ENCODE measurements around the gene AP3D1.

The AP3D1 gene

DNA sequence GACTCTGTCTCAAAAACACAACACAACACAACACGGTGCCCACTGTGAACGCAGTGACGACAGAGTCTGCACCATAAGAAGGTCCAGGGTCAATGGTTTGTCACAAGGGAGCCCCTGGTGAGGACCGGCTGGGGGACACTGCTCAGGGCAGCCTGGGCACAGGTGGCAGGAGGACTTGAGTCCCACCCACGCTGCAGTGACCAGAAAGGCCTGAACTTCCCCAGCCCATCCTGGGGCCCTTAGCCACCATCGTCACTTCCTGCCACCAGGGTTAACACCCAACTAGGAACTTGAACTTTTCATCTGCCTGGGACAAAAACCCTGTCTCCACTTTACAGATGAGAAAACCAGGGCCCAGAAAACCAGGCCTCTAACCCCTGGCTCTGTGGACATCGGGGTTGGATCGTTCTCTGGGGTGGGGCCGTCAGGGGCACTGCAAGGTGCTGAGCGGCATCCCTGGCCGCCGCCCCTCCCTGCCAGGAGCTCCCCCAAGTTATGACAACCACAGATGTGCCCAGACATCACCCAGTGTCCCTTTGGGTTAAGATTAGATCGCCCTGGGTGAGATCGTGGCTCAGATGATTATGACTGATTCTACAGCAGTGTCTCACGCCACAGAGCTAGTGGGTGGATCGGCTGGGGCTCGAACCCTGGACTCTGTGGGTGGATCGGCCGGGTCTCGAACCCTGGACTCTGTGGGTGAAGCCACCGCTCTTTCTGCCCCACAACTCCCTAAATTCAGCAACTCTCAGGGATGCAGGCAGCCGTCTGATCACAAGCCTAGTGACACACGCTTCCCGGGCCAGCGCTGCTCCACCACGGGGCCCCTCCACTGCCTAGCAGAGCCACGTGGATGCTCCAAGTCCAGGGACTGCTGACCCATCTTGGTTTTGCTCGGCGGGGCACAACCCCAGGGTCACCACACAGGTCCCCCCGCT is 69.2 kb downstream of the AP3D1 start:
- no peak for DNase-seq

DNA sequence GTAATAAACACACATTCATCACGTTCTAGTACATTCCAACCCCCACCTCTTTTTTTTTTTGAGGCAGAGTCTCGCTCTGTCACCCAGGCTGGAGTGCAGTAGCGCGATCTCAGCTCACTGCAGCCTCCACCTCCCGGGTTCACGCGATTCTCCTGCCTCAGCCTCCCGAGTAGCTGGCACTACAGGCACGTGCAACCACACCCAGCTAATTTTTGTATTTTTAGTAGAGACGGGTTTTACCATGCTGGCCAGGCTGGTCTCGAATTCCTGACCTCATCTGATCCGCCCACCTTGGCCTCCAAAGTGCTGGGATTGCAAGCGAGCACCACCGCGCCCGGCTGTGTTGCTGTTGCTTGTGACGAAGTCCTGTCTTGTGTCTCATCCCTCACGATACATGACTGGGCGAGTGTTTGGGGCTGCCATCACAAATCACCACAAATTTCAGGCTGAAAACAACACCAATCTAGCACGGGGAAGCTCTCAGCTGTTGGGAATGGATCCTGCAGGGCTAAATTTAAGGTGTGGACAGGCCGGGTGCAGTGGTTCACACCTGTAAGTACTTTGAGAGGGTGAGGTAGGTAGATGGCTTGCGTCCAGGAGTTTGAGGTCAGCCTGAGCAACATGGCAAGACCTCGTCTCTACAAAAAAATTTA is 70.9 kb downstream of the AP3D1 start:
- DNase-seq, result no peak

DNA sequence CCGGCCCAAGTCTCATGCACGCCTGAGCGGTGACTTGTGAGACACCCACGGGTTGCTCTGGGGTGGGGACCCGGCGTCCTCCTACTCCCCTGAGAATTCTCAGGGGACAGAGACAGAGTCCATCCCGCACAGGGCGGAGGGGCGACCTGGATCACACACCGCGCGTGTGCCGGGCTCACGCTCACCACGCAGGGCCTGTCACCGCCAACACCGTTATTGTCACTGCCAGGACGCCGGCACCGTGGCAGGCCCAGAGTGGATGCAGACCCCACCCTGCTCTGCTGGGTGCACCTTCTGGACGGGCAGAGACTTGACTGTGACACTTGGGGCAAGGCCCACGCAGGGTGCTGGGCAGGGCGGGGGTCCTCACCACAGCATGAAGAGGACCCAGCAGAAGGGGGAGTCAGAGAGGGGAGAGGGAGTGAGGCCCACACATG is 71.5 kb downstream of the AP3D1 start:
- DNase-seq, result no peak

DNA sequence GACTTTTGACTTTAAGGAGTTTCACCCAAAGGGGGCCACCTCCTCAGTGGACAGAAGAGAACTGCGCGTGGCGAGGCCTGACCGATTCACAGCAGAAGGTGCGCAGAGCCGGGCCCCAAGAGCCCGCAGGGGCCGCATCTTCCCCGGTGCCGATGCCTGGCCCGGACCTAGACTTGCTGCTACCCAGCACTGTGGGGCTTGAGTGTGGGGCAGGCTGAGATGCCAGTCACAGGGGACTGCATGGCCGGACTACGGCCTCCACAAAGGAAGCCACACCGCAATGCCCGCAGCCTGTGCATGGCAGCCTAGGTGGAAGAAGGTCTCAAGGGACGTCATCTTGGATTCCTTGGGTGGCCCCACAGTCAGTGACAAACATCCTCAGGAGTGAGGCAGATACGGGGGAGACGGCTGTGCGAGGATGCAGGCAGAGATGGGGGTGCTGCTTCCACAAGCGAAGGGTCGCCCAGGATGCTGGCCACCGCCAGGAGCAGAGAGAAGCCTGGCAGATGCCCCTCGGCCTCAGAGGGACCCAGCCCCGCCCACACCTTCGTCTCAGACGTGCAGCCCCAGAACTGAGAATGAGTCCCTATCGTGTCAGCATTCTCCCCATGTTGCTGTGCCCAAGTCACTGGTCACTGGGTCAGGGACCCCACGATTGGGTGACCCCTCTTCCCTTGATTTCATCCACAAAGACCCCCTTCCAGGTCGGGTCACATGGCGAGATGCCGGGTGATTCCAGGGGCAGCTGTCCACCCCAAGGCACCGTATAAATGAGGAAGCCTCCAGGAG is 72.1 kb downstream of the AP3D1 start:
- DNase-seq, result no peak

DNA sequence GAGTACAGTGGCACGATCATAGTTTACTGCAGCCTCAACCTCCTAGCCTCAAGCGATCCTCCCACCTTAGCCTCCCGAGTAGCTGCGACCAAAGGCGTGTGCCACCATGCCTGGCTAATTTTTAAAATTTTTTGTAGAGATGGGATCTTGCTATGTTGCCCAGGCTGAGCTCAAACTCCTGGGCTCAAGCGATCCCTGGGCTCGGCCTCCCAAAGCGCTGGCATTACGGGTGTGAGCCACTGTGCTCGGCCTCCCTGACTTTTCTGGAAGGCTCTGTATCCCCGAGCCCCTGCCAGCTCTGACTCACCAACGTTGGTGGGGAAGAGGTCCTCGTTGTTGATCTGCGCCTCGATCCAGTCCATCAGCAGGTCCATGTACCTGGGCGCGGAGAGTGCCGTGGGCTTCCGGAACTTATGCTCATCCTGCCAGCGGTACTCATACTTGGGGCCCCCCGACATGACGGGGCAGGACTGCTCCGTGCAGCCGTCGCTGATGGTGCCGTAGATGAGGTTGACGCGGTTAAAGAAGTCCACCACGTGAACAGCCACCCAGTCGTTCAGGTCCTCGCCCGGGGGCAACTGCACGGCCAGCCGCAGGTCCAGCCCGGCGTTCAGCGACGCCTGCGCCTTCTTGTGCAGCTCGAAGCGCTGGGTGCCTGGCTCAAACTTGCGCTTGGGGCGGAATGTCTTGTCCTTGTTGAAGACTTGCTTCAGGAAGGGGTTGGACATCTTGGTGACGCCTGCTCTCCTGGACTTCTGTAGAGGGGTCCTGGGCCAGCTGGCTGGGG is 73.3 kb downstream of the AP3D1 start:
- no peak for DNase-seq

DNA sequence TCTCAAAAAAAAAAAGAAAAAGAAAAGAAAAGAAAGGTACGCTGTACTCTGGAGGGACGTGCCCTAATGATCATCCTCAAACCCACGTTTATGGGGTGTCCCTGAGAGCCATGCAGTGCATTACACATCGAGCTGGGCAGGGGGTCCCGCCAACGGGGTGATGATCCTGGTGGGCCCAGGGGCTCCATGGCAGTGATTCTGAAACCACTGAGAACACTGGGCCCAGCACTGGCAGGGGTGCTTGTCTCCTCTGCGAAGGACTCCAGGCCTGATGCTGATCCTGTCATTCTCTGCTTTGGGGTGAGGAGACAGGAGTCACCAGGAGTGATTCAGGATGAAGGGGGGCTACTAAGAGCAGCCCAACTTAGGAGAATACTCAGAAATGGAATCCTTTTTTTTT is 74.0 kb downstream of the AP3D1 start:
- no peak for DNase-seq

DNA sequence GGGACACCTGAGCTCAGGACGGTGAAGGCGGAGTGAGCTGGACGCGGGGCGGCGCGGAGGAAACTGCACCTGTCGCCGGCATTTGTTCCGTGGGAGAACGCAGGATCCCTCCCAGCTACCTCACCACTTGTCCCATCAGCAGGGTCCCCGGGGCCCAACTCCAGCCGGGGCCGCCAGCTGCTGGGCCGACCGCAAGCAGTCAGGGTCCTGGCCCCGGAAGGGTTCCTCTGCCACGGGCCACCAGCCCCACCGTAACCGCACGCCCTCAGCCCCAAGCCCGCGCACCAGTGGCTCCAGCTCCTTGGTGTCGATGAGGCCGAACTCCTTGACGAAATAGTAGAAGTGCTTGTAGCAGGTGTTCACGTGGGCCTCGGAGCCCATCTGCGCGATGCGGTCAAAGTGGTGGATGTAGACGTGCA is 74.8 kb downstream of the AP3D1 start:
- no peak for DNase-seq

DNA sequence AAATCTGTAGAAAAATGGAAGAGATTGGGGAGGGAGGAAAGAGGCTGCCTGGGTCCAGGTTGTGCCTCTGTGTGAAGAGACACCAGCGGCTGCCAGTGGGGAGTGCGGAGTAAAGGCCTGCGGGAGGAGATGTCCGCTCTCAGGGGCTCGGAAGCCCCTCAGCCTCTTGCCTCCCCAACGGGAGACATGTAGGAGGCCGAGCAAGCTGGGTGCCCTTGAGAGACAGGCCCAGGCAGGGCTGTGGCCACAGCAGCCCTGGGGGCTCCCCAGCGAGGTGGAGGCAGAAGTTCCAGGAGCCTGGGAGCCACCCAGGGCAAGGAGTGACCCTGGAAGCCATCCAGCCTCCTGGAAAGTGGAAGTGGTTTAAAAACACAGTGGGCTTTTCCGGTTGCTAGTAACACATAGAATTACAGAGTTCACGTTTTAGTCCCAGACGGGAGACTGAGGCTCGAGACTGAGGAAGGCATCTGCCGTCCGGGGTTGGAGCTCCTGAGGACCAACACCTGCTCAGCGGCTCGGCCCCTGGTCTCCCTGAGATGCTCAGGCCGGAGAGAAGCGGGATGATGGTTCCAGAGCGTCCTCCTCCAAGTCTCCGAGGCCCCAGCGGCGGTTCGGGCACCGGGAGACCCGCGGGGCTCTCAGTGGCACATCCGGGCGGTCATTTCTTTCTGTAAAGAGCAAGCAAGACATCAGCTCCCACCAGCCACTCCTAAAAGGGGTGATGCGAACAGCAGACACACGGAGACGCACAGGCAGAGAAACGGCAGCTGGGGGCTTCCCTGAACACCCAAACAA is 78.4 kb downstream of the AP3D1 start:
- DNase-seq, result no peak

DNA sequence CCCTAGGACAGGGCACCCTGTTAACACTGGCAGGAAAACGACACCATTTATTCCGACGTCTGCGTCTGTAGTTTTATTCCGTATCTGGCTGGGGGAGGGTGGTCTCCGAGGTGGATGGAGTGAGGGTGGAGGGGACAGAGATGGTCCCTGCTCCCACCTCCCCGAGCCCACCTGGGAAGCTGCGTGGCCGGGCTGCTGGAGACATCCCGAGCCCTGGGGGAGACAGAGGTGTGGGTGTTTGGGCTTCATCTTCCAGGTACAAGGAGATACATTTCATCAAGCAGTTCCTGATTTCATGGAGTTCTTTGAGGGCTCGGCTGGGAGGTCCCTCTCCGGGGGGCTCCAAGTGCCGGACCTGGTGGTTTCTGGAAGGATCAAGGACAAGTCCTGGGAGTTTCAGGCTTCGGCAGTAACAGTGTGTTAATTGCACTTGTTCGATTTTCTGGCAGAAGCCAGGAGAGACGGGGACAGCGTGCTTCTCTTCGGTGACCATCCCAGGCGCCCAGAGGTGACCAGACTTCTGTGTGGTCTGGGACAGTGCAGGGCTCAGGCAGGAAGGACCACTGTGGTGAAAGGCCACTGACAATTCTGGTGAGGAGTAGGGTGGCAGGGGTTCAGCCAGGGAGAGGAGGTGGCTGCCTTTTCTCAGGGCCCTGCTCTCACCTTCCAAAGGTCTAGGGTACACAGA is 80.2 kb downstream of the AP3D1 start:
- DNase-seq, result no peak

DNA sequence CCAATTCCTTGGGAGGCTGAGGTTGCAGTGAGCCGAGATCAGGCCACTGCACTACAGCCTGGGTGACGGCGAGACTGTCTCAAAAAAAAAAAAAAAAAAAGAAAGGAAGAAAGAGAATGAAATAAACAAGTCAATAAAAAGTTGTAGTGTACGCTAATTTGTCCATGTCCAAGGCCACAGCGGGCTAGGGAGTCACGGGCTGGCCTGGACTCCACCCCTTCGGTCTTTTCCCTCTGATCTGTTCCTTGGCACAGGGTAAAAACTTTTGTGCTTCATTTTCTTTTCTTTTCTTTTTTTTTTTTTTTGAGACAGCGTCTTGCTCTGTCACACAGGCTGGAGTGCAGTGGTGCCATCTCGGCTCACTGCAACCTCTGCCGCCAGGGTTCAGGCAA is 80.9 kb downstream of the AP3D1 start:
- DNase-seq, result no peak

DNA sequence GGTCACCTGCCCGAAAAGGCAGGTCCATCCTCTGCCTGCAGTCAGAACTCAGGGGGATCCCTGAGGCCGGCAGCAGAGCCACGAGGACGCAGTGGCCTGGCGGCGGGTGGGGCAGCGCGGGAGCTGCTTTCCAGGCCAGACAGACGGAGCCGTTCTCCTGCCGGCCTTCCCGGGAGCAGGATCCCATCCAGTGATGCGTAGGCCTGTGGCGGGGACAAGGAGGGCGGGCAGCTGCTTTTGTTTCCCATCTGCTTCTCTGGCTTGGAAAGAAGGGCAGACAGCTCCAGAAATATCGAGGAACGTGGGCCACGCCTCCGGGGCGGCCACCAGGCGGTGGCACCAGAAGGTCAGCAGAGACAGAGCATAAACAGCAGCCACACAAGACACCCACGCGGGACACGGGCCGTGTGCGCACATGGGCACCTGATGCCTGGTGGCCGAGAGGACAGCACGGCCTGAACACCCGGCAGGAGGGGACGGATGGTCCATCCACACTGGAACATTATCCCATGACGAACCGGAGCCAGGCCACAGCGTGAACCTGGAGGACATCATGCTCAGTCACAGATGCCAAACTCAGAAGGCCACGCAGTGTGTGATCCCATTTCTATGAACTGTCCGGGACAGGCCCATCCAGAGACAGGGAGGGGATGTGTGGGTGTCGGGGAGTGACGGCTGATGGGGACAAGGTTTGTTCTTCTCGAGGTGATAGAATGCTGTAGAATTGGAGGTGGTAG is 86.4 kb downstream of the AP3D1 start:
- no peak for DNase-seq

DNA sequence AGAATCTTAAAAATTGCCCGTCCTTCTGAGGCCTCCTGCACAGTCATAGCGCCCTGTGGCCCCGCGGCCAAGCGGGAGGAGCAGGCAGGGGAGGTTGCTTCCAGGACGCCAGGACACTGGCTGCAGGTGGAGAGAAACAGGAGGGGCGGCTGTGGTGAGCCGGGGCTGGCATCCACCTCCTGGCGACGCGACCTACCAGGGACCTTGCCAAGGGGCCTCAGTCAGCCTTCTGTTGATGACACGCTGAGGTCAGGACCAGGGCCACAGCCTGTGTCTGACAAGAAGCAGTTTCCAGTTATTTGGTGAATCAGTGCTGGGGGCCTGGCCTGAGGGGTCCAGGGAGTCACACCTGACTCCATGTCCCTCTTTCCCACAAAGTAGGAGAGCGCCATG is 87.0 kb downstream of the AP3D1 start:
- no peak for DNase-seq

DNA sequence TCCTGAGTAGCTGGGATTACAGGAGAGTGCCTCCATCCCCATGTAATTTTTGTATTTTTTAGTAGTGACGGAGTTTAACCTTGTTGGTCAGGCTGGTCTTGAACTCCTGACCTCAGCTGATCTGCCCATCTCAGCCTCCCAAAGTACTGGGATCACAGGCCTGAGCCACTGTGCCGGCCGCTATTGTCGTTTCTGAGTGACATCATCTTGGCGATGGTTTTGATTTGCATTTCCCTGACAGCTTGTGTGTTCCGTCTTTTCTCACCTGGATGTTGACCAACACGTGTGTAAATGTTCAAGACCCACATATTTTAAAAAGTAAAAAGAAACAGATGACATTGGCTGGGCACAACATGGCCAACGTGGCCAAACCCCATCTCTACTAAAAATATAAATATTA is 87.5 kb downstream of the AP3D1 start:
- no peak for DNase-seq

DNA sequence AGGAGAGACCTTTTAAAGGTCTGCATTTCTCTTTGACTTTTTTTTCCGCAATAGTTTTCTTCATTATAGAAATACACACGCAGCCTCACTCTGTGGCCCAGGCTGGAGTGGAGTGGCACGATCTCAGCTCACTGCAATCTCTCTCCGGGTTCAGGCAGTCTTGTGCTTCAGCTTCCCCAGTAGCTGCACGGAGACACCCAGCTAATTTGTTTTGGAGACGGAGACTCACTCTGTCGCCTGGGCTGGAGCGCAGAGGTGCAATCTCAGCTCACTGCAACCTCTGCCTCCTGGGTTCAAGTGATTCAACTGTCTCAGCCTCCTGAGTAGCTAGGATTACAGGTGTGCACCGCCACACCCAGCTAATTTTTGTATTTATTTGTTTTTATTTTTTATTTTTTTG is 88.6 kb downstream of the AP3D1 start:
- no peak for DNase-seq

DNA sequence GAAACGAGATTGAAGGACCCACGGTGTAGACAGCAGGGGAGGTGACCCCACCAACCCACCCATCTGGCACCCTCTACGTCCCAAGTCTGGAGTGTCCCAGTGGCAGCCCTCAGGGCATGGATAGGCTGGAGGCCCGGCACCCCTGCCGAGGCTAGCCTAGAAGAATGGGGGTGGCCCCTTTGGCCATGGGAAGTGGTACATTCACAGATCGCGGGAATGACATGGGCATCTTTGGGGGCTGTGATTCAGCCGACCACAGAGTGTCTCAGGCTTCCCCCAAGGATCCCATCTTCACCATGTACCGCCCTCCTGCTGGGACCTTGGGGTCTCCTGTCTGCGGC is 89.0 kb downstream of the AP3D1 start:
- DNase-seq, result no peak

DNA sequence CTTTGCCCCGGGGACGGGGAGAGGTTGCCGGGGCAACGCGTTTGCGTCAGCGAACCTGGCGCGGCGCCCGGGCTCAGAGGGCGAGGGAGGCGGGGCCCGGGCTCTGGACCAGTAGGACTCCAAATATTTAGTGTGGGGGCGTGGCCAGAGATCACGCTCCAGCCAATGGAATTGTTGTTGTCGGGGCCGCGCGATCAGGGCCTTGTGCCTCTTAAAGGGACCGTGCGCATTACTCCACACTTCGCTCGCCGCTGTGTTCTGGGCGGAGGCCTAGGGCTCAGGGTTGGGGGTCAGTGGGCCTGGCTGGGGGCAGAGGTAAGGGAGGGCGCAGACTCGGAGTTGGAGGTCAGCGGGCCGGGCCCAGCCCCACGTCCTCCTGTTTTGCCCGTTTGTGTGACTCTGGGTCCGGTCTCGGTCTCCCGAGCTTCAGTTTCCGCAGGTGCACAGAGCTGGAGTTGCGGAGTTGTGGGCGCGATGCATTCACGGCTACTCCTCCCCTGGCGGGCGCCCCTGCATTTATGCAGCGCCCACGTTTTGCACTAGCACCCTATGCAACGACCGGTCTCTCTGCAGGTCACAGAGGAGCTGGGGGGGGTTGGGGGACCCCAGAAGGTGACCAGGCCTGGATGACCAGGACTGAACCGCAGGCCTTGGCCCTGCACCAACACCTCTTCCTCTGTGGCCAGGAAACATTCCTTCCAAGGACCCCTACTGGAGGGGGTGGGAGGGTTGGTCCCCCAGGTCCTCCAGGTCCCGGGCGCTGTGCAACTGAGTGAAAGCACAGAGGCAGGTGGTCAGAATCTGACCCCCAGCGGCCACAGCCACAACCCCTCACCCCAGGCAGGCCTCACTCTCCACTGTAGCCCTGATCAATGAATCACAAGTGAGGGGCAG is 89.6 kb downstream of the AP3D1 start:
- DNase-seq, result peak; percentile 91 to 96

DNA sequence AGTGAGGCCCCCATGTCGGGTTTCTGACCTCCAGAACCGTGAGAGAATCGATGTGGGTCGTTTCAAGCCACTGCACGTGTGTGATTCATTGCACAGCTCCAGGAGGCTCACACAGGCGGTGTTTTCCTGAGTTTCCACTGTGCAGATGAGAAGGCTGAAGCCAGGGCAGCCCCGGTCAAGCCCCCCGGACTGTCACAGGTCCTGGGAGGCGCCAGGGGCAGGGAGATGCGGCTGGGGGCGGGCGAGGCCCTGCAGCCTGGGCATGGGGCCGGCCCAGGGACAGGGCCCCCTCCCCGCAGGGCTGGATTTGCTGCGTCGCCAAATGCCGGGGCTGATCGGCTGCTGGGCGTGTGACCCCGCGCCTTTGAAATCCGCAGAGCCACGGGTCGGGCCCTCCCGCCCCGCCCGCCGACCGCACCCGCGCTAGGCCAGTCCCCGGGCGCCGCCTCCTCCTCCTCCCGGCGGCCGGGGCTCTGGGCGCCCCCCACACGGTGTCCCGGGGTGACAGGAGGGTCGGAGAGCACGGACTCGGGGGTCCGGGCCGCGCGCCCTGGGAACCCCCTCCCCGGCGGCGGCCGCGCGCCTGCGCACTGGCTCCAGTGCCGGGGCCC is 90.4 kb downstream of the AP3D1 start:
- DNase-seq, result peak in 1 of 2 experiments; percentile 47

DNA sequence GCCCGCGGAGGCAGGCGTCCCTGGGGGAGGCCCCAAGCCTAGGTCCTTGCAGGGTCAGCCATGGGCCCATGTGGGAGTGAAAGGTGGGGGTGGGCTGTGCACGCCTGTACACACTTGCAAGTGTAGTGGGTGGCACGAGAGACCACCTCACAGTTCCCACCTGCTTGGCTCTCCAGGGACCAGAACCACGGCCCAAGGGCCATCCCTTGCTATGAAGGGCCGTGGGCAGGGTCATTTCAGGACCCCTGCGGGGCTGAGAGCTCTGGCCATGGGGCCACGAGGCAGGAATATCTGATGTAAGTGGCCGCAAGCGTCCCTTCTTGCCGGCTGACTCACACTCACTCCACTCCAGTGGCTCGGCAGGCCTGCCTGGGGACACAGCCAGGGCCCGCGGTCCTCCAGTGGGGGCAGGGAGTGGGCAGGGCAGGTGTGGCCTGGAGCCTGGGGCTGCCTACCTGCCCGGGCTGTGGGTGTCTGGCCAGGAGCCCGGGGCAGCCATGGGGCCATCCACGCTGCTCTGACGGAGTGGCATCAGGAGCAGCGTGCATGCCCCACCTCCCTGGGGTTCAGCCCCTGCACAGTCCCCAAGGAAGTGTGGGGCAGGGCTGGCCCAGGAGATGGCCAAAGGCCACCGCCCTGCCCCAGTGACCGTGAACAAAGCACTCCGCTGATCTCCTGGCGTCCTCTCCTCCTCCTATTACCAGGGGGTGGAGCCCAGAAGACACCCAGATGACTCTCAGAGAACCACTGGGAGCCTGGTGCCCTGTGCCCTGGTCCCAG is 91.8 kb downstream of the AP3D1 start:
- peak; percentile 55 to 87 for DNase-seq

Data from SW 1271 (cell line).